Stimulated activated CD4-positive, alpha-beta T cell treated with anti-CD3 and anti-CD28 coated beads, Interleukin-2, amount 100 ng/mL, for 4 hours (primary cell): ENCODE measurements around the gene CHPF2.

Experiments
- DNase-seq: peaks from one replicate; pipeline ENCODE4 v3.0.0-alpha.2; 2020; ENCODE audit warnings: low read depth

Gene CHPF2

GRCh38 chr7:151286148-151286547 is 53.9 kb downstream of the CHPF2 start:
- DNase-seq, result no peak
